GM19463 (cell line): ENCODE results near the gene MINDY3.
"Not testable (repeated sequence)": the region's sequence is repeated elsewhere in the genome, so short reads cannot be mapped to it uniquely, and the experiment has no call there.

ENCODE experiments used
- ATAC-seq: cut with Tn5 transposase; IDR thresholded peaks from one replicate; pipeline ENCODE4 v1.9.1; 2021; ENCODE audit warnings: mild to moderate bottlenecking, moderate library complexity; ENCODE audit not compliant: unreplicated experiment

Gene MINDY3

DNA sequence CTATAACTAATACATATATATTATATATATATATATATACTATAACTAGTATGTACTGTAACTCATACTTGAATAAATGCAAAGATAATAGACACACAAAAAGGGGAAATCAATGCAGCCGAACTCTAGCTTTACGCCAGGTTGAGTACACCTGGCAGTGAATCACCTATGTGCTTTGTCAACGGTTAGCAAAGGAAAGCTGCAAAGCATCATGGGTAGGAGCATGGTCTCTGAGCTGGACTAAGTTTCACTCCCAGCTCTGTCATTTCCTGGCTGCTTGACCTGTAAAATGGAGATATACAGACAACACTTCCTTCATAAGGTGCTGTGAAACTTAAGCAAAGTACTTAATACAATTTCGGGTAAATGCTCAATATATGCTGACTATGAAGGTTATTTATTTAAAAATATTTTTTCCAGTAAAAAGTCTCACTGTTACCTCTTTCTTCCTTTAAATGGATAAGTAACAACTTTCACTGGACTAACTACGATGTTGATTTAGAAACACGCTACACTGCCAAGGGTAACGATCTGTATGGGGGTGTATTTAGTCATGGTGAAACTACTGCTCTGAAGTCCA is 78.8 kb downstream of the MINDY3 start:
- no peak for ATAC-seq

DNA sequence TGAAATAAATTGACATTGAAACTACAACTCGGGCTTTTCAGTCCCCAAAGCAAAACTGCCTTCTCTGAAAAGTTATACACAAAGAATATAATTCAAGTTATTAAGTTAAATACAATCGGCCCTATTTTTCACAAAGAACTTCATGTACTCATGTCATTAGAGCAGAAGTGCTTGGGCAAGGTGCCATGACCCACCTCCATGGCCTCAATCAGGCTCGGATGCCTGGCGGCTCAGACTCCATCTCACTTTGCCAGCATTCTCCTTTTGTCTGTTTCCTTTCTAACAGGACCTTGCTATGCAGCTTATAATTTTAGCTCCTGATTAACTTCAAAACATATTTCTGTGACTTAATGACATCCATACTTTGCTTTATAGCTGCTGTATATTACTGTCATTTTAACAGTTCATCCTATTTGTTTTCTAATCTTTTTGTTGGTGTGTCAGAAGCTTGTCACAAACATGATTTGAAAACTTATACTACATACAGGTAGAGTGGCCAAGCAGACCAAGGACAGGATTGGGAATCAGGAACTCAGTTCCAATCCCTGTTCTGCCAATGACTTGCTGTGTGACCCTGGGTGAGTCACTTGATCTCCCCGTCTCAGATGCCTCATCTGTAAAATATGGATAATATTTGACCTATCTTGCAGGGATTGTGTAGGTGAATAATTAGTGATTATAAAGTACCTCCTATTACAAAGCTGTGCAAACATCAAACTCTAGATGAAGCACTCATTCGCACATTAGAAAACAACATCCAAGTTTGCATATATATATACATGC is 79.8 kb downstream of the MINDY3 start:
- no peak for ATAC-seq

DNA sequence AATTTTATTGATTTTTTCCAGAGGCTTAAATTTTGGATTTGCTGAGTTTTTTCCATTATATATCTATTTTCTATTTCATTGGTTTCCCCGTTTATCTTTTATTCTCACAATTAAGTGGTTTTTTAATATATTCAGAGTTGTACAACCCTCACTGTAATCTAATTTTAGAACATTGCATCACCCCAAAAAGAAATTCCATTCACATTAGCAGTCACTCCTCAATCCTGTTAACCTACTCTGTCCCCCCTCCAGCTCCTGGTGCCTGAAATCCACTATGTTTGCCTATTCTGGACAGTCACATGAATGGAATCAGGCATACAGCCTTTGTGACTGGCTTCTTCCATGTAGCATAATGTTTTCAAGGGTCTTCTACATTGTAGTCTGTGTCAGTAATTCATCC is 84.8 kb downstream of the MINDY3 start:
- no peak for ATAC-seq

DNA sequence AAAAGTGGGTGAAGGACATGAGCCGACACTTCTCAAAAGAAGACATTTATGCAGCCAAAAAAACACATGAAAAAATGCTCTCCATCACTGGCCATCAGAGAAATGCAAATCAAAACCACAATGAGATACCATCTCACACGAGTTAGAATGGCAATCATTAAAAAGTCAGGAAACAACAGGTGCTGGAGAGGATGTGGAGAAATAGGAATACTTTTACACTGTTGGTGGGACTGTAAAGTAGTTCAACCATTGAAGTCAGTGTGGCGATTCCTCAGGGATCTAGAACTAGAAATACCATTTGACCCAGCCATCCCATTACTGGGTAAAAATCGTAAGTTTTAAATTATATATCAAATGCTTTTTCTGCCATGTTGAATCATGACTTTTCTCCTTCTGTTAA is 85.8 kb downstream of the MINDY3 start:
- not testable (repeated sequence) for ATAC-seq

DNA sequence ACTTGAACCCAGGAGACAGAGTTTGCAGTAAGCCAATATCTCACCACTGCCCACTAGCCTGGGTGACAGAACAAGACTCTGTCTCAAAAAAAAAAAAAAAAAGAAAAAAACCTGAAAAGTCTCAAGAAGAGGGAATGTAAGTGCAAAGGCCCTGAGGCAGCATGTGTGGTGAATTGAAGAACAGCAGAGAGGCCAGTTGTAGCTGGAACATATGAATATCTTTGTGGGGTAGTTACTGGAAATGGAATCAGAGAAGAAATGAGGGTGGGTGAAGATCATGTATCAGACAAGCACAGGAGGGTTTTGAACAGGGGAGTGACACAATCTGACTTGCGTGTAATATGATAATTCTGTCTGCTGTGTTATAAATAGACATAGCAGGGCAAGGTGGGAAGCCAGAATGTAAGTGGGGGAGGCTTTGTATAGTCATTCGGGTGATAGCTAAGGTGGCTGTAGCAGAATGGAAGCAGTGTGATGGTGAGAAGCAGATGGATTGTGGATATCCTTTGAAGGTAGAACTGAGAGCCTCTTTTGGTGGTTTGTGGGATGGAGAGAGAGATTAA is 95.3 kb downstream of the MINDY3 start:
- ATAC-seq: no peak

DNA sequence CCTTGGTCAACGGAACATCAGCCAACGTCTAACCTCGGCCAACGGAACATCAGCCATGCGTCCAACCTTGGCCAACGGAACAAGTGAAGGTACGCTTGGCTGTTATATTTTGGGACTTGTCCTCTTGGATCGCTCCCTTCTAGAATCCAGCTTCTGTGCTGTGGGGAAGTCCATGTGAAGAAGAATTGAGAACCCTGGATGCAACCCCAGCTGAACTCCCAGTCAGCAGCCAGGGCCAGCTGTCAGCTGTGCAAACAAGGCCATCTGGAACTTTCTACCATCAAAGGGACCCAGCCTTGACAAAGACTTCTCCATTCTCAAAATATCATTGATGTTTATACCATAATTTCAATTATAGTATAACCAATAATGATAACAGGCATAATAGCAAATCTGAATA is 97.3 kb downstream of the MINDY3 start:
- ATAC-seq: no peak

DNA sequence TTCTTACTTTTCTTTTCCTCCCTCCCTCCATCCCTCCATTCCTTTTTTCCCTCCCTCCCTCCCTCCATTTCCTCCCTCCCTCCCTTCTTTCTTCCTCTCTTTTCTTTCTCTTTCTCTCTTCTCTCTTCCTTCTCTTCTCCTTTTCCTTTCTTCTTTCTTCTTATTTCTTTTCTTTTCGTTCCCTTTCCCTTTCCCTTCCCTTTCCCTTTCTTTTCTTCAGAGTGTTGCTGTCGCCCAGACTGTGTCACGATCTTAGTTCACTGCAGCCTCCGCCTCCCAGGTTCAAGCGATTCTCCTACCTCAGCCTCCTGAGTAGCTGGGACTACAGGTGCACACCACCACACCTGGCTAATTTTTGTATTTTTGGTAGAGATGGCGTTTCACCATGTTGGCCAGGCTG is 98.1 kb downstream of the MINDY3 start:
- ATAC-seq: not testable (repeated sequence)

DNA sequence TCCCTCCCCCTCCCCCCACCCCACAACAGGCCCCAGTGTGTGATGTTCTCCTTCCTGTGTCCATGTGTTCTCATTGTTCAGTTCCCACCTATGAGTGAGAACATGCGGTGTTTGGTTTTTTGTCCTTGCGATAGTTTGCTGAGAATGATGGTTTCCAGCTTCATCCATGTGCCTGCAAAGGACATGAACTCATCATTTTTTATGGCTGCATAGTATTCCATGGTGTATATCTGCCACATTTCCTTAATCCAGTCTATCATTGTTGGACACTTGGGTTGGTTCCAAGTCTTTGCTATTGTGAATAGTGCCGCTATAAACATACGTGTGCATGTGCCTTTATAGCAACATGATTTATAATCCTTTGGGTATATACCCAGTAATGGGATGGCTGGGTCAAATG is 99.1 kb downstream of the MINDY3 start:
- not testable (repeated sequence) for ATAC-seq

DNA sequence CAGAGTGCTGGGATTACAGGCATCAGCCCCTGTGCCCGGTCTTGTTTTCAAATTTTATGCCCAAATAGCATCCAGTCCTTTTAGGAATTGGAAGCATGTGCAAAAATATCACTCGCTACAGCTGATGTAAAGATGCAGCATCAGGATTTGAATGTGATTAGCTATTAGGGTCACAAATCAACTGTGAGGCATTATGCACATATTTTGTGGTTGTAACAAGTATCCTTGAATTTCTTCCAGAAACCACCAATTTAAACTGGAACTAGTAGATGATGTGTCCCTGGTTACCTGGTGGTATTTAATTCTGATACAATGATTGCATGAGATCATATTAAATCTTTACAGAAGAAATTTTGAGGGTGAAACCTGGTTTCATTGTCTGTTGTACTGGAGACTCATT is 99.6 kb downstream of the MINDY3 start:
- no peak for ATAC-seq

DNA sequence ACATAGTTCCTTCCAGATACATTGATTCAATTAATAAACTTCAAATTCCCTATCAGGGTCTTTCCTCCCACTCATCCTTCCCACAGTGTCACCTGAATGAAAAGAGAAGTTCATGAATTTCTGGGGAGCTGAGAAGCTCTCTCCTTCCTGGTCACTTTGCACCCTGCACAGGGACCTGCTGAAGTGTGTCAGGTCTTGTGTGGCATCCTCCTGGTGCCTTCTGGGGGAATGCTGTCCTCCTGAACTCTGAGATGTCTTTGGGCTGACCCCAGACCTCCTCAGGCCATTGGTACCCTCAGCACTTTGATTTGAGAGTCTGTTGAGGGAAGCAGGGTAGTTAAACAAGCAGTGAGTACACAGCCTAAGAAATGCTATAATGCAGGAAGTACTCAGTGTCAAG is 101.0 kb downstream of the MINDY3 start:
- ATAC-seq: no peak

DNA sequence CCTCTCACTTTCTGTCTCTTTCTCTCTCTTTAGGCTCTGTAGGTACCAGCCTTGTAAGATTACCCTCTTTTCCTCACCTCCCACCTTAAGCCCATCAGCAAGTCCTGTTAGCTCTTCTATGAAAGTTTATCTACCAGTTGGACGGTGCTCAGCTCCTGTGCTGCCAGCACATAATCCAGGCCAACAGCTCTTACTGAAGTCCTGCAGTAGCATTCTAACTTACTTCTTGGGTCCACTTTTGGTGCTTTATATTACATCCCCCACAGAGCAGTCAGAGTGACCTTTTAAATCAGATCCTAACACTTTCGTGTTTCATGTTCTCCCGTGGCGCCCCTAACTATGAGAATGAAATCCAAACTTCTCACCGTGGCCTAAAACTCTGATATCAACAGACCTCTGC is 101.7 kb downstream of the MINDY3 start:
- no peak for ATAC-seq

DNA sequence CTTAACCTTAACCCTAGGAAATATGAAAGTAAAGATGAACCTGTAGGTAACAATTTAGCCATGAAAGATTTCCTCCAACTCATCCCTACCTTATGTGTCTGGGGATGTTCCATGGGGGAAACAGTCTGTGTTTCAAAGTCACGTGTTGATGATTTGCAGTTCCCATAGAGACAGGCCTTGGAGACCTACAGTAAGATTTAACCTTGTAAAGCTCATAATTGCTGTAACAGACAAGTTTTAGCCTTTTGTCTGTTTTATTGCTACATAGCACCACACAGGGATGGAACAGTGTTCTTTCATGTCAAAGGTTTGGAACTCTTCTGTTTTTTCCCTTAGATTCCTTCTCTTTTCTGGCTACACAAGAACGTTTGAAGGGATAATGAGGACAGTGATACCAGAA is 105.4 kb downstream of the MINDY3 start:
- no peak for ATAC-seq

DNA sequence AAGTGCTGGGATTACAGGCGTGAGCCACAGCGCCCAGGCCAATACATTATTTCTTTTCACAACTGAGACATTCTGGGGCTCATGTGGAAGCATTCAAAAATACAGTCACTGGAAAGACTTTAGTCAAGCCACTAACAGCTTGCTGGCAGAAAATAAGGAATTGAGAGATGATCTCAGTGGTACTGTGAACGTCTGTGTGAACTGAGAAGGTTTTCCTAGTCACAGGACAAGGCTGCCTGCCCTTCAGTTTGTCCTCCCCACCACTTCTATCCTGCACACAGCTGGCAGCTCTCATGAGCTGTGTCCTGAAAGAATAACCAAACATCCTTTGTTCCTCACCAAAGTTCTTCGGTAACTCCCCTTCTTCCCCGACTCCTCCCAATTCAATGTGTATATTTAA is 109.3 kb downstream of the MINDY3 start:
- ATAC-seq: no peak

DNA sequence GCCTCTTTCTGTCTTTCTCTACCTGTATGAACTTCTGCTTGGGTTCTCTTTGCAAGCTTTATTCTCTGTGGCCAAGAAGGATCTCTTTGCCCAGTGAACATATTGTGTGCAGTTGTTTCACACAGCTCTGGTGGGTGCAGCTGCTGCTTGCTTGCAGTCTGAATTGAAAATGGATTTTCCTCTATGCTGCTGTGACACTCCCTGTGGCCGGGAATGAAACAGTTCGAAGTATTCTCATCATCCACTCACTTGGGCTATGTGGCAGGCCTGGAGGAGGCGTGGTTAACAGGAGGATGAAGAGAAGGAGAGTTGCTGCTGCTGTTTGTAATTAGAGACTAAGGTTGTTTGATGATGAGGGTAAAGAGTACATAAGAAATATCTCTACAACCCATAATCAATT is 112.2 kb downstream of the MINDY3 start:
- no peak for ATAC-seq

DNA sequence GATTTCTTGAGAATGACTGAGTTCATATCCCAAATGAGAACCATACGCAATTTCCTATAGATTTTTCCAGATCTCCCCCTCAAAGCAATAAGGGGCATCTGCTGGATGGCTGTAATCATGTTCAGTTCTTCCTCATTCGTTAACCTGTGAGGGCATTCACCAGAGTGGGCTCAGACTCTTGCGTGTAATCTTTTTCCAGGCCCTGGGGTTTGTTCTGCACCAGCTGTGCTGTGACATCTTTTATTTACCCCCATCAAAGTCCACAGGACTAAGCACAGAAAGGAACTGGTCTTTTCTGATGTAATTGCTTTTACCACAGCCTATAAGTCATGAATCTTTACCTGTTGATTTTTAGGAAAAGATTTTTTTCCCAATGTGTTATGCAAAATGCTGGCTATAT is 112.7 kb downstream of the MINDY3 start:
- no peak for ATAC-seq

DNA sequence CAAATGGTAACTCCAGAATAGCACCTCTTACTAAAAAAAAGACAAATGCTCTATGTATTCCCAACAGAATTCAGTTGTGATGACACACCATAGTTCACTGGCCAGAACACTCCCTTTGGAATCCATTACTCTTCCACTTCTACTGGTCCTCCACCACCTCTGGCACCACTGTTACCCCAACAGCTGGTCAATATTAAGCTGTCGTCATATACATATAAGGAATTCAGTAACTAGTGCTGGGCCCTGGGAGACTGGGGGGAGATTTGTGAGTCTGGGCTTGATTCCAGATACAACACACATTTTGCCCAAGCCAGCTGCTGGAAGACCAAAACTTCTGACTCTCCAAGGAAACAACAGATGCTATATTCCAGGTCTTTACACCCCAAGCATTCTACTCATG is 114.6 kb downstream of the MINDY3 start:
- ATAC-seq: no peak

DNA sequence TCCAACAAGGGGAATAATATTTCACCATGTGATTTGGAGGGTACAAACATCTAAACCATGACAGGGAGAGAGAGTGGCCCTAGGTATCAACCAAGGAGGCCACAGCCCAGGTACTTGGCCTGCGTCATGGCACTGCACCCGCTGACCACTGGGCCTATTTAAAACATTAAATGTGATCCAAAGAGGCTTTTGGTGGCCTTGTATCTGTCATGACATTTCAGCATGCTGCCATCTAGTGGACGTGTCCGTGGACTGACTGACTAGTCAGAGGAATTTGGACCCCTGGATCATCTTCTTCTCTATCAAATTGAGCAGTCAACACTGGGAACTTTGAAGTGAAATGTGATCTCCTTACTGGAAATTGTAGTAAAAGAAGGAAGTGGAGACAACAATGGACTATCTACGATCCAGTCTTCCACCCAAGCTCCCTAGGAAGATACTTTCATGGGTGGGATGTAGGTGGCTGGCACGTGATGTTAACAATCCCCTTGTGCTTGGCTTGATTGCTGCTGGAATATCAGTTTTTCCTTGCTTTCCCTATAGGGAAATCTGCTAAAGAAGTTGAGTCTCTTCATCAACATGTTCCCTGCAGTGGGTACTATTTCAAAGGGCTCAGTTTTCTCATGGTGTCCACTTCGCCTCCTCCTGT is 116.0 kb downstream of the MINDY3 start:
- peak; percentile 71 for ATAC-seq

DNA sequence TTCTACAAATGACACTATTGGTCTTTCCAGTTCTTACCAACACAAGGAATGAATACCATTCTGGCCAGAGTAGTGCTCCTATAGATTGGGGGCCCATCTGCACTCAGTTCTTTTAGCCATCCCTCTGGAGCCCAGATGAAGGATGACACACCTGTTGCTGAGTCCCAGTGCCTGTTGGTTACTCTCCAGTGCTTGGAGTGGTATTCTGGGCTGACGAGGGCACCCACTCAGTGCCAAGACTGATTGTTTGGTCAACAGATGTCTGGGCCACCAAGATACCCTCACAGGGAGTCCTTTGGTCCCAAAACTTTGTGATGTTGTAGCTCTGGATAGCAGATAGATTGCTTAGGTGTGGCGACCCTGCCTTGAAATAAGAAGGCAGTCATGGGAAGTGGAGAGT is 116.9 kb downstream of the MINDY3 start:
- no peak for ATAC-seq

DNA sequence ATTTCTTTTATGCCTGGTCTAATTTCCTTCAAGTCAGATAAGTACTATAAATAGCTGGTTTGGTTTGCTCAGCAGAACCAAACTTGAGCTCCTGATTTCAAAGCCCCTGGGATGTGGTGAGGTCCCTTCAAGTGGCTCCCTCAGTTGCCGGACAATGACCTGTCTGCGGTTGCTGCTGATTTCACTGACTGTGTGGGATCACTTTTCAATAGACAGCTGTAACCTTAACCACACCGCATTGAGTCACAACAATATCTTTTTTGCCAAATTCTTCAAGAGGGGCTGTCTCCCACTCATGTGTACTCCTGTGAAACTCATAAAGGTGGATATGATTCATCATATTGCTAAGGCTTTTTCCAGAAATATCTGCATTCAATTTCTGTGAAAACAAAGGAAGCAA is 117.5 kb downstream of the MINDY3 start:
- no peak for ATAC-seq

DNA sequence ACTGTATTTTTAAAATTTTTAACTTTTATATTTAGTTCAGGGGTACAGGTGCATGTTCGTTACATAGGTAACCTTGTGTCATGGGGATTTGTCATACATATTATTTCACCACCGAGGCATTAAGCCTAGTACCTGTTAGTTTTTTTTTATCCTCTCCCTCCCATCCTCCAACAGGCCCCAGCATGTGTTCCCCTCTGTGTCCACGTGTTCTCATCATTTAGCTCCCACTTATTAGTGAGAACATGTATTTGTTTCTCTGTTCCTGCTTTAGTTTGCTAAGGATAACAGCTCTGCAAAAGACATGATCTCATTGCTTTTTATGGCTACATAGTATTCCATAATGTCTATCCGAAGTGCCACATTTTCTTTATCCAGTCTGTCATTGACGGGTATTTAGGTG is 118.2 kb downstream of the MINDY3 start:
- ATAC-seq: no peak

DNA sequence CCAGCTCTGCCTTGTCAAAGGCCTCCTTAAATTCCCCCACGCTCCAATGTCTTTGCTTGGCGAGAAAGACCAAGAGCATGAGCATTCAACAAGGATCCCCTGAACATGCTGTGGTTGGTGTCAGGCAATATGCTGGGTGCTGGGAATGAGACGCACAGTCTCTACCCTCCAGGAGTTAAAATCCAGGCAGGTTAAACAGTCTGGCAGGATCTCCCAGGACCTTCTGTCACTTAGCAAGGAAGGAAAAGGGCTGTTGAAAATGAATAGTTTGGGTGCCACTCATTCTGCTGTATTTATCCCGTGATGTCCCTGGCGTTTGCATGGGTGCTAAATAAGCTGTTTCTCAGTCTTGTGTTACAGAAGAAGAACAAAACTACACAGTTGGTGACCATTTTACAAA is 118.7 kb downstream of the MINDY3 start:
- no peak for ATAC-seq

DNA sequence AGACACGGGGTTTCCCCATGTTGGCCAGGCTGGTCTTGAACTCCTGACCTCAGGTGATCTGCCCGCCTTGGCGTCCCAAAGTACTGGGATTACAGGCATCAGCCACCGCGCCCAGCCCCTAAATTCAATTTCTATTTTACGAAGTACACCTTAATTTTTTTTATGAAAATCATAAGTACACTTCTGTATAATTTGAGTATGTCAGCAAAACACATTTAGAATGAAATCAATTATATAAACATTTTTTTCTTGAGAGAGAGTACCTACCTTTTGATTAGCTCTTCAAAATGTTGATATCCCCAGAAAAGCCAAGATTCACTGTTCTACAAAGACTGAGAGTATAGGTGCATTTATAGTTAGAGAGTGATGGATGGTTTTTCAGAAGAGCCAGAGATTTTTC is 120.0 kb downstream of the MINDY3 start:
- ATAC-seq: no peak
